Adrenal gland (tissue), 5 donors: Measurements from ENCODE around the gene COG6.

Experiments used
- POLR2A ChIP-seq, 2 donors: fragments of 450-650 bp; IDR thresholded peaks; one replicate each; pipeline ENCODE4 v1.6.1; 2017; ENCODE audit warnings: antibody characterized with exemption in 2 of 2, mild to moderate bottlenecking in 2 of 2, moderate library complexity in 1 of 2
- TF ChIP-seq, protein P1 (sequence below), 6 experiments: fragments of 450-650 bp in 4 of 6; fragments of 200-600 bp in 2 of 6; sonication (generic) in 1 of 6; IDR thresholded peaks; 1 replicate in 5 of 6; 2 replicates in 1 of 6; pipeline versions ENCODE4 v1.5.1 to v1.8.0; 2016 to 2021; ENCODE audit warnings: antibody characterized with exemption in 6 of 6, mild to moderate bottlenecking in 2 of 6, moderate library complexity in 1 of 6
- donor health status: DM: no; HTN: no; CAD: no.

DNA sequence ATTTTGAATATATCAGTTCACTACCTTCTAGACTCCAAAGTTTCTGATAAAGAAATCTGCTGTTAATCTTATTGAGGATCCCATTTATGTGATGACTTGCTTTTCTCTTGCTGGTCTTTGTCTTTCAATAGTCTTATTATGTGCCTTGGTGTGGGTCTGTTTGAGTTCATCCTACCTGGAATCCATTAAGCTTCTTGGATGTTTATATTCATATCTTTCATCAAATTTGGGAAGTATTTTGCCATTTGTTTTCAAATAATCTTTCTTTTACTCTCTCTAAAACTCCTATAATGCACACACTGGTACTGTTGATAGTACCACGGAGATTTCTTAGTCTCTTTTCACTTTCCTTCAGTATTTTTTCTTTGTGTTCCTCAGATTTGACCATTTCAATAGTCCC lies 24.2 kb upstream of the COG6 start:
- TF ChIP-seq, protein P1, sequence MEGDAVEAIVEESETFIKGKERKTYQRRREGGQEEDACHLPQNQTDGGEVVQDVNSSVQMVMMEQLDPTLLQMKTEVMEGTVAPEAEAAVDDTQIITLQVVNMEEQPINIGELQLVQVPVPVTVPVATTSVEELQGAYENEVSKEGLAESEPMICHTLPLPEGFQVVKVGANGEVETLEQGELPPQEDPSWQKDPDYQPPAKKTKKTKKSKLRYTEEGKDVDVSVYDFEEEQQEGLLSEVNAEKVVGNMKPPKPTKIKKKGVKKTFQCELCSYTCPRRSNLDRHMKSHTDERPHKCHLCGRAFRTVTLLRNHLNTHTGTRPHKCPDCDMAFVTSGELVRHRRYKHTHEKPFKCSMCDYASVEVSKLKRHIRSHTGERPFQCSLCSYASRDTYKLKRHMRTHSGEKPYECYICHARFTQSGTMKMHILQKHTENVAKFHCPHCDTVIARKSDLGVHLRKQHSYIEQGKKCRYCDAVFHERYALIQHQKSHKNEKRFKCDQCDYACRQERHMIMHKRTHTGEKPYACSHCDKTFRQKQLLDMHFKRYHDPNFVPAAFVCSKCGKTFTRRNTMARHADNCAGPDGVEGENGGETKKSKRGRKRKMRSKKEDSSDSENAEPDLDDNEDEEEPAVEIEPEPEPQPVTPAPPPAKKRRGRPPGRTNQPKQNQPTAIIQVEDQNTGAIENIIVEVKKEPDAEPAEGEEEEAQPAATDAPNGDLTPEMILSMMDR (IDR thresholded peaks at IDR 0.05): no peak
- no peak for TF ChIP-seq POLR2A (IDR thresholded peaks at IDR 0.05)
